Esophagus muscularis mucosa (tissue), 3 donors: ENCODE results near the gene MAGEB10.

Experiments
- POLR2A ChIP-seq: fragments of 450-650 bp; IDR thresholded peaks from one replicate; pipeline ENCODE4 v1.6.1; 2017; ENCODE audit warnings: antibody characterized with exemption, moderate library complexity, mild to moderate bottlenecking, low read depth
- POLR2AphosphoS5 ChIP-seq, 2 donors: sonication (generic); formaldehyde crosslinking; IDR thresholded peaks; one replicate each; pipeline ENCODE4 v1.6.1; 2017; ENCODE audit warnings: antibody characterized with exemption in 2 of 2
- TF ChIP-seq, protein P1 (sequence below), 3 experiments: fragments of 200-600 bp in 2 of 3; fragments of 450-650 bp in 1 of 3; sonication (generic) in 2 of 3; IDR thresholded peaks; one replicate each; pipeline ENCODE4 v1.5.1; 2017 to 2019; ENCODE audit warnings: antibody characterized with exemption in 3 of 3, mild to moderate bottlenecking in 2 of 3, moderate library complexity in 1 of 3

- TF ChIP-seq, protein P1, sequence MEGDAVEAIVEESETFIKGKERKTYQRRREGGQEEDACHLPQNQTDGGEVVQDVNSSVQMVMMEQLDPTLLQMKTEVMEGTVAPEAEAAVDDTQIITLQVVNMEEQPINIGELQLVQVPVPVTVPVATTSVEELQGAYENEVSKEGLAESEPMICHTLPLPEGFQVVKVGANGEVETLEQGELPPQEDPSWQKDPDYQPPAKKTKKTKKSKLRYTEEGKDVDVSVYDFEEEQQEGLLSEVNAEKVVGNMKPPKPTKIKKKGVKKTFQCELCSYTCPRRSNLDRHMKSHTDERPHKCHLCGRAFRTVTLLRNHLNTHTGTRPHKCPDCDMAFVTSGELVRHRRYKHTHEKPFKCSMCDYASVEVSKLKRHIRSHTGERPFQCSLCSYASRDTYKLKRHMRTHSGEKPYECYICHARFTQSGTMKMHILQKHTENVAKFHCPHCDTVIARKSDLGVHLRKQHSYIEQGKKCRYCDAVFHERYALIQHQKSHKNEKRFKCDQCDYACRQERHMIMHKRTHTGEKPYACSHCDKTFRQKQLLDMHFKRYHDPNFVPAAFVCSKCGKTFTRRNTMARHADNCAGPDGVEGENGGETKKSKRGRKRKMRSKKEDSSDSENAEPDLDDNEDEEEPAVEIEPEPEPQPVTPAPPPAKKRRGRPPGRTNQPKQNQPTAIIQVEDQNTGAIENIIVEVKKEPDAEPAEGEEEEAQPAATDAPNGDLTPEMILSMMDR (IDR thresholded peaks at IDR 0.05): no peak
- TF ChIP-seq POLR2AphosphoS5 (IDR thresholded peaks at IDR 0.05) (no peak), POLR2A (no peak)
Measured at GRCh38 chrX:27815209-27815608, 7.4 kb downstream of the MAGEB10 start.
